ENCODE results near the gene TMOD1.

- TF ChIP-seq CTCF (IDR thresholded peaks at IDR 0.05) (no peak), POLR2A (IDR thresholded peaks at IDR 0.05) (no peak)
Observed at GRCh38 chr9:97555164-97555563, 53.7 kb downstream of the TMOD1 start.

Measured in breast epithelium (tissue), 3 donors.